Adrenal gland (tissue), 5 donors: Measurements from ENCODE around the gene RAD9A.

Experiments used
- CTCF ChIP-seq, 6 experiments: fragments of 450-650 bp in 4 of 6; fragments of 200-600 bp in 2 of 6; sonication (generic) in 1 of 6; IDR thresholded peaks; 1 replicate in 5 of 6; 2 replicates in 1 of 6; pipeline versions ENCODE4 v1.5.1 to v1.8.0; 2016 to 2021; ENCODE audit warnings: antibody characterized with exemption in 6 of 6, mild to moderate bottlenecking in 2 of 6, moderate library complexity in 1 of 6
- POLR2A ChIP-seq, 2 donors: fragments of 450-650 bp; IDR thresholded peaks; one replicate each; pipeline ENCODE4 v1.6.1; 2017; ENCODE audit warnings: antibody characterized with exemption in 2 of 2, mild to moderate bottlenecking in 2 of 2, moderate library complexity in 1 of 2
- donor health status: DM: no; HTN: no; CAD: no.

- no peak for TF ChIP-seq CTCF (IDR thresholded peaks at IDR 0.05)
- no peak for TF ChIP-seq POLR2A (IDR thresholded peaks at IDR 0.05)
Observed at GRCh38 chr11:67406969-67407687, 15.3 kb downstream of the RAD9A start.
